K562 (cell line): ENCODE measurements around the gene GNPTAB.

Source experiments
- EP300 ChIP-seq: IDR thresholded peaks from 2 replicates; pipeline ENCODE4 v1.6.1; 2012; ENCODE audit warnings: low read length, improper control_type of control experiment
- FOXA1 ChIP-seq: fragments of 450-650 bp; IDR thresholded peaks from 2 replicates; pipeline ENCODE4 v1.6.1; 2016; ENCODE audit warnings: mild to moderate bottlenecking, borderline replicate concordance
- FOXM1 ChIP-seq, 2 experiments: fragments of 450-650 bp in 1 of 2; sonication (generic) in 1 of 2; formaldehyde crosslinking in 1 of 2; IDR thresholded peaks; 2 replicates each; pipeline versions ENCODE4 v1.6.1 to v1.9.0; 2017 to 2022; ENCODE audit warnings: low read depth in 2 of 2, mild to moderate bottlenecking in 2 of 2, missing genetic modification reagents in 1 of 2, moderate library complexity in 1 of 2
- HDAC6 ChIP-seq: IDR thresholded peaks from 2 replicates; pipeline ENCODE4 v1.6.1; 2012; ENCODE audit warnings: low read depth, mild to moderate bottlenecking, control low read depth, inconsistent platforms, low read length, moderate library complexity
- KLF6 ChIP-seq: fragments of 250-450 bp; sonication (Bioruptor Pico); IDR thresholded peaks from 2 replicates; pipeline ENCODE4 v1.4.0; 2020; ENCODE audit warnings: mild to moderate bottlenecking, moderate library complexity, borderline replicate concordance
- POLR2A ChIP-seq: fragments of 450-650 bp; conservative IDR thresholded peaks from 2 replicates; pipeline ENCODE4 v1.6.1; 2016
- PURB ChIP-seq: sonication (generic); formaldehyde crosslinking; IDR thresholded peaks from 2 replicates; pipeline ENCODE4 v1.9.0; 2021; ENCODE audit warnings: low read depth, mild to moderate bottlenecking, missing genetic modification reagents
- SRSF9 ChIP-seq: fragments of 200-400 bp; formaldehyde crosslinking; IDR thresholded peaks from 2 replicates; pipeline ENCODE4 v1.6.1; 2017; ENCODE audit warnings: low read depth, low read length, borderline replicate concordance
- TCF7 ChIP-seq: sonication (generic); IDR thresholded peaks from 2 replicates; pipeline ENCODE4 v1.6.1; 2016; ENCODE audit warnings: antibody characterized with exemption, borderline replicate concordance
- YY1 ChIP-seq, 3 experiments: IDR thresholded peaks; 2 replicates each; pipeline ENCODE4 v1.6.1; 2011; ENCODE audit warnings: low read length in 2 of 3, mild to moderate bottlenecking in 2 of 3, moderate library complexity in 2 of 3, borderline replicate concordance in 1 of 3, control low read depth in 1 of 3, low read depth in 1 of 3; ENCODE audit not compliant: insufficient read depth in 3 of 3, insufficient replicate concordance in 2 of 3, control insufficient read depth in 1 of 3, insufficient read length in 1 of 3; ENCODE audit errors: extremely low read depth in 1 of 3
- ZFX ChIP-seq: sonication (generic); formaldehyde crosslinking; IDR thresholded peaks from 2 replicates; pipeline ENCODE4 v1.8.0; 2022; ENCODE audit warnings: mild to moderate bottlenecking, missing genetic modification reagents, moderate library complexity
- TF ChIP-seq, protein P1 (sequence below): fragments of 450-650 bp; IDR thresholded peaks from 2 replicates; pipeline ENCODE4 v1.6.1; 2016; ENCODE audit warnings: mild to moderate bottlenecking

DNA sequence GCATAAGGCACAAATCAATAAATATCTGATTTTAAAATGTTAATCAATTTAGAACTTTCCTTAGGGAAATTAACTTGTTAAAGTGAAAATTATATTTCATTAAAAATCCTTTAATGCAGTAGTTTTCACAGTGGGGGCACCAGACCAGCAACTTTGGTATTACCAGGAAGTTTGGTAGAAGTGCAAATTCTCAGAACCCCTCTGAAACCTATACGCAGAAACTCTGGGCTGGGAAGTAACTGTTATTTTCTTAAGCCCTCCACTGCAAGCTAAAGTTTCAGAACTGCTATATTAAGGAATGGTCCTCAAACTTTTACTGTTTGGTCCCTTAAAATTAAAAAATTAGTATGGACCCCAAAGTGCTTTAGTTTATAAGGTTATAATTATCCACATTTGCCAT, 35.7 kb downstream of the GNPTAB start:
- TF ChIP-seq, protein P1, sequence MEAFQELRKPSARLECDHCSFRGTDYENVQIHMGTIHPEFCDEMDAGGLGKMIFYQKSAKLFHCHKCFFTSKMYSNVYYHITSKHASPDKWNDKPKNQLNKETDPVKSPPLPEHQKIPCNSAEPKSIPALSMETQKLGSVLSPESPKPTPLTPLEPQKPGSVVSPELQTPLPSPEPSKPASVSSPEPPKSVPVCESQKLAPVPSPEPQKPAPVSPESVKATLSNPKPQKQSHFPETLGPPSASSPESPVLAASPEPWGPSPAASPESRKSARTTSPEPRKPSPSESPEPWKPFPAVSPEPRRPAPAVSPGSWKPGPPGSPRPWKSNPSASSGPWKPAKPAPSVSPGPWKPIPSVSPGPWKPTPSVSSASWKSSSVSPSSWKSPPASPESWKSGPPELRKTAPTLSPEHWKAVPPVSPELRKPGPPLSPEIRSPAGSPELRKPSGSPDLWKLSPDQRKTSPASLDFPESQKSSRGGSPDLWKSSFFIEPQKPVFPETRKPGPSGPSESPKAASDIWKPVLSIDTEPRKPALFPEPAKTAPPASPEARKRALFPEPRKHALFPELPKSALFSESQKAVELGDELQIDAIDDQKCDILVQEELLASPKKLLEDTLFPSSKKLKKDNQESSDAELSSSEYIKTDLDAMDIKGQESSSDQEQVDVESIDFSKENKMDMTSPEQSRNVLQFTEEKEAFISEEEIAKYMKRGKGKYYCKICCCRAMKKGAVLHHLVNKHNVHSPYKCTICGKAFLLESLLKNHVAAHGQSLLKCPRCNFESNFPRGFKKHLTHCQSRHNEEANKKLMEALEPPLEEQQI, result no peak
- TF ChIP-seq SRSF9 (no peak), POLR2A (no peak), TCF7 (no peak), FOXA1 (no peak), FOXM1 (IDR thresholded peaks at IDR 0.05; ENCODE audit: low read depth) (no peak), FOXM1 (CRISPR knock-in tag; IDR thresholded peaks at IDR 0.05; ENCODE audit: low read depth) (no peak), EP300 (no peak), PURB (CRISPR knock-in tag) (no peak), KLF6 (CRISPR knock-in tag) (no peak), ZFX (no peak), HDAC6 (no peak), YY1 (IDR thresholded peaks at IDR 0.05; ENCODE audit: borderline replicate concordance in 1 of 3, control insufficient read depth in 1 of 3, extremely low read depth in 1 of 3, insufficient read depth in 3 of 3, insufficient read length in 1 of 3, insufficient replicate concordance in 2 of 3, low read depth in 1 of 3, low read length in 2 of 3) (no peak)
